OCI-LY3 (cell line): ENCODE data around the gene URM1.

Experiments used
- H2AFZ ChIP-seq: fragments of 200-600, 300-600 bp; shearing (Covaris generic); 2 replicates; pipeline ENCODE4 v1.6.0; 2014; ENCODE audit warnings: antibody characterized with exemption, low read depth, low read length
- H3K27ac ChIP-seq: fragments of 200-600, 300-600 bp; sonication (generic); 2 replicates; pipeline ENCODE4 v1.5.1; 2014; ENCODE audit warnings: mild to moderate bottlenecking, low read length, moderate library complexity, mixed read lengths
- H3K27me3 ChIP-seq: fragments of 200-600, 300-600 bp; sonication (generic); 2 replicates; pipeline ENCODE4 v1.6.1; 2014; ENCODE audit warnings: low read depth, low read length, mixed read lengths
- H3K36me3 ChIP-seq: fragments of 200-600, 300-600 bp; sonication (generic); replicated peaks from 2 replicates; pipeline ENCODE3; 2014; ENCODE audit warnings: low read depth, low read length, mixed read lengths
- H3K4me1 ChIP-seq: fragments of 300-600, 200-600 bp; sonication (generic); 2 replicates; pipeline ENCODE4 v1.6.1; 2014; ENCODE audit warnings: low read length, mixed read lengths
- H3K4me2 ChIP-seq: fragments of 200-600, 300-600 bp; sonication (generic); 2 replicates; pipeline ENCODE4 v1.6.1; 2014; ENCODE audit warnings: low read length, mixed read lengths
- H3K4me3 ChIP-seq: fragments of 300-600, 200-600 bp; sonication (generic); 2 replicates; pipeline ENCODE4 v1.5.1; 2014; ENCODE audit warnings: antibody characterized with exemption, mild to moderate bottlenecking, low read length, moderate library complexity
- H3K79me2 ChIP-seq: fragments of 300-600, 200-600 bp; shearing (Covaris generic); 2 replicates; pipeline ENCODE4 v1.6.1; 2014; ENCODE audit warnings: mild to moderate bottlenecking, low read length, mixed read lengths
- H3K9ac ChIP-seq: fragments of 300-600, 200-600 bp; shearing (Covaris generic); 2 replicates; pipeline ENCODE4 v1.6.0; 2014; ENCODE audit warnings: mild to moderate bottlenecking, low read length, moderate library complexity
- H3K9me3 ChIP-seq: fragments of 200-600, 300-600 bp; shearing (Covaris generic); 2 replicates; pipeline ENCODE4 v1.6.1; 2014; ENCODE audit warnings: low read length, mixed read lengths; ENCODE audit not compliant: insufficient read depth
- H4K20me1 ChIP-seq: fragments of 200-600, 300-600 bp; sonication (generic); 2 replicates; pipeline ENCODE4 v1.6.1; 2016; ENCODE audit warnings: low read length, mixed read lengths; ENCODE audit not compliant: insufficient read depth
- CTCF ChIP-seq: fragments of 200-600, 300-600 bp; sonication (generic); IDR thresholded peaks from 2 replicates; pipeline ENCODE4 v1.5.1; 2014; ENCODE audit warnings: antibody characterized with exemption, low read length, low read depth
- EZH2phosphoT487 ChIP-seq: fragments of 200-600 bp; shearing (Covaris generic); IDR thresholded peaks from 2 replicates; pipeline ENCODE4 v1.6.1; 2018; ENCODE audit warnings: antibody characterized with exemption, mixed run types, low read depth

Gene URM1

DNA sequence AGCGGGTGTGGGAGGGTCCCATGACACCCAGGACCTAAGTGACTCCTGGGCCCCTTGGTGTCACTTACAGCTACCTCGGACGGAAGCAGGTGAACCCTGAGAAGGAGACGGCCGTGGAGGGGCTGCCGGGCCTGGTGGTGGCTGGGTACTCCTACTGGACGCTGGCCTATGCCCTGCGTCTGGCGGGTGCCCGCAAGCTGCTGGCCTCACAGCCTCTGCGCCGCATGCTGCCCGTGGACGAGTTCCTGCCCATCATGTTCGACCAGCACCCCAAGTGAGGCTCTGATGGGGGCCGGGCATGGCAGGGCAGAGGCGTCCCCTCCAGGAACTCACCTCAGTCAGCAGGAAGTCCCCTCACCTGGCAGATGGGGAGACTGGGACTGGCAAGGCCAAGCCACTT is 63.2 kb downstream of the URM1 start:
- Histone ChIP-seq H3K9me3 (no peaks in the 10 kb centered on the region), H3K36me3 (no peaks in the 10 kb centered on the region), H4K20me1 (no peaks in the 10 kb centered on the region)

GRCh38 chr9:128435611-128436010 is 64.4 kb downstream of the URM1 start:
- no peak for TF ChIP-seq EZH2phosphoT487
- no peak for TF ChIP-seq CTCF
- H3K9me3 ChIP-seq = no peaks in the 10 kb centered on the region
- H3K9ac ChIP-seq = no peak overlapping the region
- no peak overlapping the region for H3K4me2 ChIP-seq
- H3K79me2 ChIP-seq = no peaks in the 10 kb centered on the region
- no peak overlapping the region for H2AFZ ChIP-seq
- no peak overlapping the region for H3K27ac ChIP-seq
- H3K27me3 ChIP-seq = no peaks in the 10 kb centered on the region
- peaks cover 3% of the 10 kb centered on the region; the same call in 1 of the 2 replicates for H3K4me1 ChIP-seq
- no peaks in the 10 kb centered on the region for H3K36me3 ChIP-seq
- no peak overlapping the region for H3K4me3 ChIP-seq
- H4K20me1 ChIP-seq = no peaks in the 10 kb centered on the region

More for the DNA sequence above, 63.2 kb downstream of the URM1 start:
- peaks cover 3% of the 10 kb centered on the region; the same call in 1 of the 2 replicates for H3K4me1 ChIP-seq
- no peaks in the 10 kb centered on the region for H3K79me2 ChIP-seq
- H3K4me2 ChIP-seq = no peak overlapping the region
- no peak overlapping the region for H2AFZ ChIP-seq
- H3K27me3 ChIP-seq = no peaks in the 10 kb centered on the region
- no peak overlapping the region for H3K4me3 ChIP-seq
- no peak for TF ChIP-seq EZH2phosphoT487
- TF ChIP-seq CTCF = no peak
- no peak overlapping the region for H3K27ac ChIP-seq
- no peak overlapping the region for H3K9ac ChIP-seq

DNA sequence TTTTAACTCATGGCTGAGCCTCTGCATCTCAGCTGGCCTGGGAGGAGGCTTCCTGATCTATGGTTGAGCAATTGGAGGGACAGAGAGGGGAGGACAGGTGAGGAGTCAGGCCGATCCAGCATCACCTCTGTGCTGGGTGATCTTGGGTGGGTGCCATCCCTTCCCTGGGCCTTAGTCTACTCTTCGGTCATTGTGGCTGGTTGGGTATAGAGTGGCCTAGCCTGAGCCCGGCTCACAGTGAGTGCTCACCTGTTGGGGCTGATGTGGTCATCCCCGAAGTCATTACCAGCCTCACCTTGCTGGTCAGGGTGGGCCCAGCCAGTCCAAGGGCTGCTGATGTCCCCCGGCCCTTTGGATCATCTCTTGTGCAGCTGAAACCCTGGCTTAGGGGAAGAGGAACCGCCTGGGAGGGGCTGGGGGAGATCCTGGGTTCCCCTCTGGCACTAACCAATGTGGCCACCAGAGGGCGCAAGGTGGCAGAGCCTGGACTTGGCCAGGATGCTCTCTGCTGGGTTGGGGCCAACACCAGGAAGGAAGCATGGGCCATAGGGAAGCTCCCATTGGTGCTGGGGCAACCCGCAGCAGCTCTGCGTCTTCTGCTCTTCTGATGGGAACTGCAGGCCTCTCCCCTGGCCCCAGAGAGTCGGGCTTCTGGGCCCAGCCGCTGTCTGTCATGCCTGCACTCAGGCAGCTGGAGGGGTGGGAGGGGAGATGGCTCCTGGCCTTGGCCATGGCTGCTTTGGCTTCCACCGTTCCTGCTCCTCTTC is 67.4 kb downstream of the URM1 start:
- no peaks in the 10 kb centered on the region for H3K36me3 ChIP-seq
- peaks cover 3% of the 10 kb centered on the region; the same call in 1 of the 2 replicates for H3K4me1 ChIP-seq
- no peaks in the 10 kb centered on the region for H3K27me3 ChIP-seq
- H2AFZ ChIP-seq = no peak overlapping the region; the same call in 1 of the 2 replicates
- no peaks in the 10 kb centered on the region for H4K20me1 ChIP-seq
- H3K9me3 ChIP-seq = no peaks in the 10 kb centered on the region
- H3K79me2 ChIP-seq = no peaks in the 10 kb centered on the region
- no peak overlapping the region for H3K9ac ChIP-seq
- H3K27ac ChIP-seq = no peak overlapping the region
- no peak overlapping the region for H3K4me3 ChIP-seq
- TF ChIP-seq CTCF (peak; percentile 81), EZH2phosphoT487 (no peak)
- H3K4me2 ChIP-seq = peak overlapping the region; percentile 52

- Histone ChIP-seq H3K4me2 (no peak overlapping the region), H3K4me3 (no peak overlapping the region), H3K27ac (no peak overlapping the region), H2AFZ (no peak overlapping the region), H3K79me2 (no peaks in the 10 kb centered on the region), H3K9me3 (no peaks in the 10 kb centered on the region), H3K27me3 (no peaks in the 10 kb centered on the region), H3K4me1 (peaks cover 3% of the 10 kb centered on the region; the same call in 1 of the 2 replicates), H3K9ac (no peak overlapping the region), H3K36me3 (no peaks in the 10 kb centered on the region), H4K20me1 (no peaks in the 10 kb centered on the region)
- TF ChIP-seq EZH2phosphoT487 (no peak), CTCF (no peak)
These were observed 68.1 kb downstream of the URM1 start for GRCh38 chr9:128439273-128439672.
